OCI-LY7 (cell line): ENCODE results near the gene MPZL2. TPM values are rescaled to one million over a fixed set of nuclear protein-coding genes. Genes with fewer than 3 reads are reported as not detected.

Source experiments
- Bru-seq: library from RNA; stranded (reverse); fragments of 400-500 nt; gene quantifications from one replicate; lab custom pipeline; 2021; lab: Mats Ljungman, UMichigan
- BruChase-seq, 2 experiments: library from RNA; stranded (reverse); fragments of 400-500 nt; gene quantifications; one replicate each; lab custom pipeline; 2021; lab: Mats Ljungman, UMichigan
- BruUV-seq: library from RNA; stranded (reverse); fragments of 400-500 nt; replicated peaks from 2 replicates; lab custom pipeline; 2021; lab: Mats Ljungman, UMichigan
- CTCF ChIA-PET: fragments of 300-600 bp; sonication (Branson Sonifier 250); formaldehyde crosslinking; loops from one replicate; lab custom pipeline; 2022; ENCODE audit warnings: antibody characterized with exemption; ENCODE audit not compliant: unreplicated experiment; lab: Charles Lee
- POLR2A ChIA-PET: fragments of 300-600 bp; sonication (Branson Sonifier 250); formaldehyde crosslinking; loops from one replicate; lab custom pipeline; 2022; ENCODE audit warnings: antibody characterized with exemption; lab: Charles Lee
- DNase-seq: peaks from one replicate; pipeline ENCODE4 v3.0.0-alpha.2; 2015; ENCODE audit warnings: low spot score
- H2AFZ ChIP-seq: fragments of 200-600 bp; sonication (generic), shearing (Covaris generic); 2 replicates; pipeline ENCODE4 v1.6.1; 2014; ENCODE audit warnings: mild to moderate bottlenecking, antibody characterized with exemption, low read length, moderate library complexity
- H3K27ac ChIP-seq: fragments of 200-600 bp; sonication (generic); 2 replicates; pipeline ENCODE4 v1.5.1; 2014; ENCODE audit warnings: mixed run types, low read depth, mild to moderate bottlenecking, moderate library complexity, low read length, inconsistent platforms; ENCODE audit not compliant: poor library complexity, severe bottlenecking
- H3K36me3 ChIP-seq: fragments of 200-600 bp; sonication (generic); 2 replicates; pipeline ENCODE4 v1.6.1; 2014; ENCODE audit warnings: mild to moderate bottlenecking, antibody characterized with exemption, low read length, moderate library complexity, mixed read lengths; ENCODE audit not compliant: insufficient read depth
- H3K4me1 ChIP-seq: fragments of 200-600 bp; sonication (generic); 2 replicates; pipeline ENCODE4 v1.5.1; 2014; ENCODE audit warnings: mild to moderate bottlenecking, low read length; ENCODE audit not compliant: insufficient read depth, poor library complexity, severe bottlenecking
- H3K4me2 ChIP-seq: fragments of 200-600 bp; sonication (generic); 2 replicates; pipeline ENCODE4 v1.6.1; 2014; ENCODE audit warnings: mild to moderate bottlenecking, low read length
- H3K4me3 ChIP-seq: fragments of 200-600 bp; sonication (generic); 2 replicates; pipeline ENCODE4 v1.5.1; 2014; ENCODE audit warnings: mild to moderate bottlenecking, low read depth, low read length; ENCODE audit not compliant: poor library complexity, severe bottlenecking
- H3K79me2 ChIP-seq: fragments of 200-600 bp; sonication (generic); 2 replicates; pipeline ENCODE4 v1.6.1; 2016; ENCODE audit warnings: low read depth, mild to moderate bottlenecking, low read length, moderate library complexity, mixed read lengths; ENCODE audit not compliant: insufficient read depth
- H3K9me2 ChIP-seq: fragments of 200-600 bp; sonication (generic); 2 replicates; pipeline ENCODE4 v1.6.1; 2016; ENCODE audit warnings: mild to moderate bottlenecking, low read length, mixed read lengths; ENCODE audit not compliant: insufficient read depth
- H3K9me3 ChIP-seq: fragments of 200-600 bp; sonication (generic); 2 replicates; pipeline ENCODE4 v1.6.1; 2014; ENCODE audit warnings: mild to moderate bottlenecking, mixed run types, low read length, mixed read lengths
- H4K20me1 ChIP-seq: fragments of 200-600 bp; sonication (generic); 2 replicates; pipeline ENCODE4 v1.6.1; 2014; ENCODE audit warnings: mild to moderate bottlenecking, antibody characterized with exemption, low read length, moderate library complexity, mixed read lengths; ENCODE audit not compliant: insufficient read depth
- EZH2phosphoT487 ChIP-seq: fragments of 200-600 bp; sonication (generic); IDR thresholded peaks from 2 replicates; pipeline ENCODE4 v1.6.1; 2018; ENCODE audit warnings: low read depth, borderline replicate concordance, mild to moderate bottlenecking, mixed run types, antibody characterized with exemption, low read length, moderate library complexity, mixed read lengths
- intact Hi-C: fragments of 100-400 bp; cut with micrococcal nuclease; formaldehyde crosslinking; loops from one replicate; pipeline ENCODE4 v1.10.0; 2022; ENCODE audit not compliant: unreplicated experiment
- long read RNA-seq: library from polyadenylated mRNA; stranded (forward); transcript quantifications from one replicate; pipeline ENCODE4 v2.0.0, GENCODE V29; 2022
- total RNA-seq, 2 experiments: library from RNA; depleted of rRNA in 1 of 2; stranded (reverse); fragments of >200 nt in 1 of 2; shearing (Covaris generic) in 1 of 2; gene quantifications; 2 replicates each; pipeline ENCODE4 v1.2.3, GENCODE V29; 2014 to 2022
- TF ChIP-seq, protein P1 (sequence below): fragments of 200-600 bp; sonication (generic); conservative IDR thresholded peaks from 2 replicates; pipeline ENCODE4 v1.5.1; 2014; ENCODE audit warnings: mild to moderate bottlenecking, antibody characterized with exemption, low read length, moderate library complexity, mixed read lengths

Gene MPZL2
- total RNA-seq (2014; rRNA removed; shearing (Covaris generic)) (not detected in 2 replicates), total RNA-seq (2022) (not detected in 2 replicates), Bru-seq, nascent RNA (not detected), BruChase-seq, experiment 1, labeled RNA remaining after a 6-hour chase (percentile 16 among the genes with signal in this experiment), BruChase-seq, experiment 2, labeled RNA remaining after a 2-hour chase (percentile 9 among the genes with signal in this experiment)
- long read RNA-seq = 0 reads

GRCh38 chr11:118263695-118264568 lies at the start of gene MPZL2:
MPZL2 (minus strand) TSS chr11:118264297; CDS start chr11:118264153, 144 bp downstream.
- POLR2A ChIA-PET = interaction anchor here (1.0 to 1.3 kb wide), 2 partner anchors 37 to 93 kb away, joined by 3 to 4 read pairs; no protein-coding TSS in a partner anchor
- Histone ChIP-seq H3K4me3 (no peak within 1 kb of the TSS), H3K79me2 (no peaks in the 10 kb centered on the region), H4K20me1 (no peaks in the 10 kb centered on the region), H3K4me1 (peaks cover 8% of the 10 kb centered on the region), H3K9me2 (no peaks in the 10 kb centered on the region), H2AFZ (no peak within 1 kb of the TSS), H3K36me3 (no peaks in the 10 kb centered on the region), H3K4me2 (no peak within 1 kb of the TSS), H3K9me3 (peaks cover 4% of the 10 kb centered on the region; the same call in 1 of the 2 replicates), H3K27ac (no peak within 1 kb of the TSS)
- BruUV-seq = no TSS peak
- intact Hi-C loops = no loop called here
- DNase-seq = no peak
- CTCF ChIA-PET = no interaction called here
- TF ChIP-seq, protein P1, sequence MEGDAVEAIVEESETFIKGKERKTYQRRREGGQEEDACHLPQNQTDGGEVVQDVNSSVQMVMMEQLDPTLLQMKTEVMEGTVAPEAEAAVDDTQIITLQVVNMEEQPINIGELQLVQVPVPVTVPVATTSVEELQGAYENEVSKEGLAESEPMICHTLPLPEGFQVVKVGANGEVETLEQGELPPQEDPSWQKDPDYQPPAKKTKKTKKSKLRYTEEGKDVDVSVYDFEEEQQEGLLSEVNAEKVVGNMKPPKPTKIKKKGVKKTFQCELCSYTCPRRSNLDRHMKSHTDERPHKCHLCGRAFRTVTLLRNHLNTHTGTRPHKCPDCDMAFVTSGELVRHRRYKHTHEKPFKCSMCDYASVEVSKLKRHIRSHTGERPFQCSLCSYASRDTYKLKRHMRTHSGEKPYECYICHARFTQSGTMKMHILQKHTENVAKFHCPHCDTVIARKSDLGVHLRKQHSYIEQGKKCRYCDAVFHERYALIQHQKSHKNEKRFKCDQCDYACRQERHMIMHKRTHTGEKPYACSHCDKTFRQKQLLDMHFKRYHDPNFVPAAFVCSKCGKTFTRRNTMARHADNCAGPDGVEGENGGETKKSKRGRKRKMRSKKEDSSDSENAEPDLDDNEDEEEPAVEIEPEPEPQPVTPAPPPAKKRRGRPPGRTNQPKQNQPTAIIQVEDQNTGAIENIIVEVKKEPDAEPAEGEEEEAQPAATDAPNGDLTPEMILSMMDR = 0 out of 2 replicates have a peak, but pooled peaks have one; percentile 12
- TF ChIP-seq EZH2phosphoT487 = no peak

DNA sequence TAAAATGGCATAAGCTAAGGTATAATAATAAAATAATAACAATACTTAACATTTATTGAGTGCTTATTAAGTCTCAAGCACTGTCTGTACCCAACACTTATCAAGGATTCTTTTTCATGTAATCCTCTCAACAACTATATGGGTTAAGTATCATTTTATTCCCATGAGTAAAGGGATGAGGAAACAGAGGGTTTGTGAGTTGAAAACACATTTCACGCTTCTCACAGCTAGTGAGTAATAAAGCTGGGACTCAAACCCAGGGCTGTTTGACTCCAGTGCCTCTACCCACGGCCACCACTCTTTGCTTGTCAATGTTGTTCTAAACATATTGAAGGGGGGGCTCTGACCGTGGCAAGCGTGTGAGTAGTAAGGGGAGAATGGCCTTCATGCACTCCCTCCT lies 49.1 kb upstream of the MPZL2 start:
- Histone ChIP-seq H3K27ac (peak overlapping the region; percentile 99), H3K4me2 (peak overlapping the region; percentile 80), H2AFZ (peak overlapping the region; percentile 64; the same call in 1 of the 2 replicates), H3K79me2 (no peaks in the 10 kb centered on the region), H4K20me1 (no peaks in the 10 kb centered on the region), H3K9me3 (peaks cover 5% of the 10 kb centered on the region; the same call in 1 of the 2 replicates), H3K4me3 (no peak overlapping the region), H3K9me2 (no peaks in the 10 kb centered on the region), H3K4me1 (peaks cover 75% of the 10 kb centered on the region), H3K36me3 (no peaks in the 10 kb centered on the region)
- ChIA-PET POLR2A (interaction anchor here (0.6 to 0.8 kb wide), 2 partner anchors 10 to 54 kb away, joined by 3 to 4 read pairs; no protein-coding TSS in a partner anchor), CTCF (no interaction called here)
- BruUV-seq = no TSS peak
- TF ChIP-seq, protein P1 = no peak
- TF ChIP-seq EZH2phosphoT487 = no peak
- intact Hi-C loops = no loop called here
- no peak for DNase-seq
